Urinary bladder (tissue), 4 donors: Measurements from ENCODE around the gene PAK4. TPM values are rescaled to one million over a fixed set of nuclear protein-coding genes. Genes with fewer than 3 reads are reported as not detected.

Experiments used
- DNase-seq: peaks from one replicate; pipeline ENCODE4 v3.0.0-alpha.2; 2015; ENCODE audit errors: extremely low spot score
- H3K27ac ChIP-seq: one replicate; pipeline ENCODE4 v1.5.1; 2013; ENCODE audit warnings: low read depth, mild to moderate bottlenecking, moderate library complexity
- H3K36me3 ChIP-seq: one replicate; pipeline ENCODE4 v1.6.1; 2013; ENCODE audit warnings: mild to moderate bottlenecking, moderate library complexity; ENCODE audit not compliant: insufficient read depth
- H3K4me1 ChIP-seq: one replicate; pipeline ENCODE4 v1.6.1; 2013; ENCODE audit warnings: mild to moderate bottlenecking, moderate library complexity; ENCODE audit not compliant: insufficient read depth
- H3K4me3 ChIP-seq: one replicate; pipeline ENCODE4 v1.5.1; 2013; ENCODE audit warnings: low read depth, low read length
- WGBS: extraction: QIAGEN DNeasy Blood & Tissue Kit; methylation state at CpG from one replicate; pipeline ENCODE4 v1.1.7; 2013; 5-methylcytosine and 5-hydroxymethylcytosine counted together
- polyA plus RNA-seq: library from polyadenylated mRNA; stranded (reverse); fragments of 200-250 nt; gene quantifications from one replicate; pipeline ENCODE4 v1.2.3, GENCODE V29; 2013
- total RNA-seq: library from RNA; depleted of rRNA; stranded (reverse); fragments of >200 nt; gene quantifications from one replicate; pipeline ENCODE4 v1.2.3, GENCODE V29; 2014
- donor health status: healthy with polysubstance abuse.
- donor health status: healthy.

The PAK4 gene
- total and polyA plus RNA-seq, 2 donors: 7.8 to 33.1 TPM

- Histone ChIP-seq H3K4me3 (no peak overlapping the region), H3K4me1 (no peaks in the 10 kb centered on the region), H3K27ac (no peak overlapping the region), H3K36me3 (peaks cover 15% of the 10 kb centered on the region)
- 89% methylated on average over 43 of the region's 43 CpGs for WGBS
- no peak for DNase-seq
Measured at GRCh38 chr19:39174558-39175544, 49.3 kb downstream of the PAK4 start.

- 90% methylated on average over 7 of the region's 7 CpGs for WGBS
Measured at GRCh38 chr19:39175564-39175963, 50.0 kb downstream of the PAK4 start.

GRCh38 chr19:39177110-39177699, 51.6 kb downstream of the PAK4 start:
- Histone ChIP-seq H3K4me3 (no peak overlapping the region), H3K36me3 (peaks cover 14% of the 10 kb centered on the region), H3K27ac (no peak overlapping the region), H3K4me1 (no peaks in the 10 kb centered on the region)
- no peak for DNase-seq
- 87% methylated on average over 10 of the region's 10 CpGs for WGBS

More at GRCh38 chr19:39175564-39175963, 50.0 kb downstream of the PAK4 start:
- peaks cover 14% of the 10 kb centered on the region for H3K36me3 ChIP-seq
- DNase-seq: no peak
- no peak overlapping the region for H3K4me3 ChIP-seq
- H3K27ac ChIP-seq: no peak overlapping the region
- H3K4me1 ChIP-seq: no peaks in the 10 kb centered on the region

- peaks cover 14% of the 10 kb centered on the region for H3K36me3 ChIP-seq
Measured at GRCh38 chr19:39177736-39178135, 52.1 kb downstream of the PAK4 start.

GRCh38 chr19:39178296-39179006, 52.9 kb downstream of the PAK4 start:
- H3K36me3 ChIP-seq: peaks cover 10% of the 10 kb centered on the region

More at GRCh38 chr19:39177736-39178135, 52.1 kb downstream of the PAK4 start:
- DNase-seq: no peak
- WGBS: 91% methylated on average over 11 of the region's 11 CpGs
- no peak overlapping the region for H3K27ac ChIP-seq
- H3K4me1 ChIP-seq: no peaks in the 10 kb centered on the region
- H3K4me3 ChIP-seq: no peak overlapping the region

GRCh38 chr19:39179754-39180153, 54.2 kb downstream of the PAK4 start:
- 88% methylated on average over 10 of the region's 10 CpGs for WGBS
- Histone ChIP-seq H3K27ac (no peak overlapping the region), H3K4me3 (no peak overlapping the region), H3K36me3 (peaks cover 2% of the 10 kb centered on the region), H3K4me1 (no peaks in the 10 kb centered on the region)
- no peak for DNase-seq

More at GRCh38 chr19:39178296-39179006, 52.9 kb downstream of the PAK4 start:
- 93% methylated on average over 30 of the region's 30 CpGs for WGBS
- Histone ChIP-seq H3K27ac (no peak overlapping the region), H3K4me3 (no peak overlapping the region), H3K4me1 (no peaks in the 10 kb centered on the region)
- DNase-seq: no peak

GRCh38 chr19:39180749-39181148, 55.2 kb downstream of the PAK4 start:
- H3K4me1 ChIP-seq: no peaks in the 10 kb centered on the region
- no peaks in the 10 kb centered on the region for H3K36me3 ChIP-seq
- 83% methylated on average over 9 of the region's 9 CpGs for WGBS
- DNase-seq: no peak
- H3K27ac ChIP-seq: no peak overlapping the region
- H3K4me3 ChIP-seq: no peak overlapping the region

GRCh38 chr19:39181500-39182173, 56.1 kb downstream of the PAK4 start:
- 77% methylated on average over 21 of the region's 21 CpGs for WGBS
- no peaks in the 10 kb centered on the region for H3K4me1 ChIP-seq
- DNase-seq: no peak
- no peak overlapping the region for H3K4me3 ChIP-seq
- no peaks in the 10 kb centered on the region for H3K36me3 ChIP-seq
- H3K27ac ChIP-seq: no peak overlapping the region

GRCh38 chr19:39182174-39182505, 56.6 kb downstream of the PAK4 start:
- WGBS: 75% methylated on average over 4 of the region's 4 CpGs
- Histone ChIP-seq H3K36me3 (no peaks in the 10 kb centered on the region), H3K4me3 (no peak overlapping the region), H3K4me1 (no peaks in the 10 kb centered on the region), H3K27ac (no peak overlapping the region)
- no peak for DNase-seq

GRCh38 chr19:39183104-39183503, 57.5 kb downstream of the PAK4 start:
- no peak for DNase-seq
- Histone ChIP-seq H3K4me3 (no peak overlapping the region), H3K36me3 (no peaks in the 10 kb centered on the region), H3K27ac (no peak overlapping the region), H3K4me1 (no peaks in the 10 kb centered on the region)
- 92% methylated on average over 8 of the region's 8 CpGs for WGBS

- Histone ChIP-seq H3K4me1 (no peaks in the 10 kb centered on the region), H3K27ac (no peak overlapping the region), H3K36me3 (no peaks in the 10 kb centered on the region), H3K4me3 (no peak overlapping the region)
- 94% methylated on average over 8 of the region's 8 CpGs for WGBS
- DNase-seq: no peak
Measured at GRCh38 chr19:39186391-39186790, 60.8 kb downstream of the PAK4 start.

- Histone ChIP-seq H3K36me3 (no peaks in the 10 kb centered on the region), H3K4me3 (no peak overlapping the region), H3K27ac (no peak overlapping the region), H3K4me1 (no peaks in the 10 kb centered on the region)
- WGBS: 38% methylated on average over 8 of the region's 8 CpGs
- DNase-seq: no peak
Measured at GRCh38 chr19:39187552-39187943, 62.0 kb downstream of the PAK4 start.

- Histone ChIP-seq H3K4me1 (no peaks in the 10 kb centered on the region), H3K4me3 (no peak overlapping the region), H3K36me3 (no peaks in the 10 kb centered on the region), H3K27ac (no peak overlapping the region)
- no peak for DNase-seq
- WGBS: 72% methylated on average over 6 of the region's 6 CpGs
Measured at GRCh38 chr19:39188960-39189359, 63.4 kb downstream of the PAK4 start.
